Endothelial cell of umbilical vein (primary cell): ENCODE results near the gene PRR36.

Source experiments
- EZH2 ChIP-seq: IDR thresholded peaks from 2 replicates; pipeline ENCODE4 v1.6.1; 2012; ENCODE audit warnings: borderline replicate concordance, low read depth, mild to moderate bottlenecking, moderate library complexity, low read length, inconsistent platforms; ENCODE audit not compliant: severe bottlenecking
- JUN ChIP-seq: IDR thresholded peaks from 2 replicates; pipeline ENCODE4 v1.6.1; 2011; ENCODE audit warnings: borderline replicate concordance, low read depth; ENCODE audit not compliant: insufficient read length, insufficient read depth
- POLR2A ChIP-seq: IDR thresholded peaks from 2 replicates; pipeline ENCODE4 v1.6.1; 2012; ENCODE audit warnings: low read depth, mild to moderate bottlenecking, control low read depth, low read length
- POLR2AphosphoS5 ChIP-seq: IDR thresholded peaks from 2 replicates; pipeline ENCODE4 v1.6.1; 2012; ENCODE audit warnings: low read depth, mild to moderate bottlenecking, control low read depth, low read length, moderate library complexity; ENCODE audit not compliant: insufficient read depth
- TF ChIP-seq, protein P1 (sequence below), 2 donors: IDR thresholded peaks; 1 replicate in 1 of 2; 2 replicates in 1 of 2; pipeline ENCODE4 v1.5.1; 2011; ENCODE audit warnings: low read length in 2 of 2, mild to moderate bottlenecking in 2 of 2, moderate library complexity in 2 of 2, control low read depth in 1 of 2, inconsistent platforms in 1 of 2, low read depth in 1 of 2; ENCODE audit not compliant: insufficient read depth in 1 of 2; ENCODE audit errors: extremely low read depth in 1 of 2

- TF ChIP-seq, protein P1, sequence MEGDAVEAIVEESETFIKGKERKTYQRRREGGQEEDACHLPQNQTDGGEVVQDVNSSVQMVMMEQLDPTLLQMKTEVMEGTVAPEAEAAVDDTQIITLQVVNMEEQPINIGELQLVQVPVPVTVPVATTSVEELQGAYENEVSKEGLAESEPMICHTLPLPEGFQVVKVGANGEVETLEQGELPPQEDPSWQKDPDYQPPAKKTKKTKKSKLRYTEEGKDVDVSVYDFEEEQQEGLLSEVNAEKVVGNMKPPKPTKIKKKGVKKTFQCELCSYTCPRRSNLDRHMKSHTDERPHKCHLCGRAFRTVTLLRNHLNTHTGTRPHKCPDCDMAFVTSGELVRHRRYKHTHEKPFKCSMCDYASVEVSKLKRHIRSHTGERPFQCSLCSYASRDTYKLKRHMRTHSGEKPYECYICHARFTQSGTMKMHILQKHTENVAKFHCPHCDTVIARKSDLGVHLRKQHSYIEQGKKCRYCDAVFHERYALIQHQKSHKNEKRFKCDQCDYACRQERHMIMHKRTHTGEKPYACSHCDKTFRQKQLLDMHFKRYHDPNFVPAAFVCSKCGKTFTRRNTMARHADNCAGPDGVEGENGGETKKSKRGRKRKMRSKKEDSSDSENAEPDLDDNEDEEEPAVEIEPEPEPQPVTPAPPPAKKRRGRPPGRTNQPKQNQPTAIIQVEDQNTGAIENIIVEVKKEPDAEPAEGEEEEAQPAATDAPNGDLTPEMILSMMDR (IDR thresholded peaks at IDR 0.05; ENCODE audit: extremely low read depth in 1 of 2, insufficient read depth in 1 of 2, low read depth in 1 of 2, low read length in 2 of 2) = no peak
- no peak for TF ChIP-seq POLR2A
- no peak for TF ChIP-seq EZH2
- no peak for TF ChIP-seq JUN
- no peak for TF ChIP-seq POLR2AphosphoS5
Measured at GRCh38 chr19:7832781-7833180, 41.4 kb downstream of the PRR36 start.
